ENCODE results near the gene PAQR6.

PAQR6 gene

DNA sequence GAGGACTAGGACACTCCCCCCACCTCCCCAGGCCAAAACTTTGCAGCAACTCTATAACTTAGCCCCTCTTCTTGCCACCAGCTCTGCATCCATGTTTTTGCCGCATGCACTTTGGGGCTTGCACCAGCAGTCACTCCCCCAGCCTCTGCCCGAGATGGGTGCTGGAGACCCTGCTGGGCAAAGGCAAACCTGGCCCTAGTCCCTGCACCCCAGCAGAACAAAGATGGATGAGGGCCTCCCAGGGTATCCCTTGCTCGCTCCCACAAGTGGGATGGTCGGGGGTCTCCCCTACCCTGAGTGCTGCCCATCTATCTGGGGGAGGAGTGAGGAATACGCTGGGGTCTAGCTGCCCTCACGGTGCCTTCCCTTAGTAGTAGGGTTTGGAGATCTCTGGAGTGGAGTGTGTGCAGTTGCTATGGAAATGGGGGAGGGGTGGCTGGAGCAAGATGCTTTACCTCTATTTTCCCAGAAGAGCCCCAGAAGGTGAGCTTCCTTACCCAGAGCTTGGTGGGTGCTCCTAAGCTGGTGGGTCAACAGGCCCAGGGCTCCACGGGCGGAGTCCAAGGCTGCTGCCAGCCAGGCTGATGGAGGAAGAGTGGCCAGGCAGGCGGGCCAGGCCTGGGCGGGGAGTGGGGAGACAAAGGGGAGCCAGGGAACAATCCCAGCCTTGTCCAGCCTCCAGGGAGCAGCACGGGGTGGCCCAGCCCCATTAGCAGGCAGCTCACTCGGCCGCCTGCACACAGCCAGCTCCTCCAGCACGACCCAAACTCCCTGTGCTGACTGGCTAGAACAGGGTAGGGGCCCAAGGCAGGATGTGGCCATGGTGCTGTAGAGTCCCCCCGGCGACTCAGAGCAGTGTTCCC lies at the start of gene PAQR6:
TSS of gene PAQR6 (minus strand) at position 597 of the 863 bp plus-strand sequence. CDS start 1,325 bp downstream, outside the sequence.
- Histone ChIP-seq H3K27me3 (ENCODE audit: insufficient read depth, low read length) (peaks cover 15% of the 10 kb centered on the region; the same call in 1 of the 2 replicates), H3K9ac (ENCODE audit: low read depth, low read length) (peak within 1 kb of the TSS; percentile 37), H3K9me3 (ENCODE audit: insufficient read depth, low read depth, low read length) (no peaks in the 10 kb centered on the region), H3K27ac (ENCODE audit: low read length) (no peak within 1 kb of the TSS), H3K4me3 (ENCODE audit: low read length) (no peak within 1 kb of the TSS), H3K36me3 (ENCODE audit: insufficient read depth, low read depth, low read length) (peaks cover 41% of the 10 kb centered on the region), H3K4me1 (ENCODE audit: insufficient read depth, low read length) (peaks cover 7% of the 10 kb centered on the region)

GRCh38 chr1:156295391-156295947 lies 47.6 kb upstream of the PAQR6 start, which contains the start of gene GLMP:
TSS of gene GLMP (minus strand) at chr1:156295679. CDS start at chr1:156295645, 34 bp downstream.
- Histone ChIP-seq H3K4me1 (ENCODE audit: insufficient read depth, low read length) (peaks cover 4% of the 10 kb centered on the region; the same call in 1 of the 2 replicates), H3K9ac (ENCODE audit: low read depth, low read length) (peak within 1 kb of the TSS; percentile 81), H3K9me3 (ENCODE audit: insufficient read depth, low read depth, low read length) (no peaks in the 10 kb centered on the region), H3K27ac (ENCODE audit: low read length) (no peak within 1 kb of the TSS), H3K27me3 (ENCODE audit: insufficient read depth, low read length) (no peaks in the 10 kb centered on the region), H3K36me3 (ENCODE audit: insufficient read depth, low read depth, low read length) (peaks cover 4% of the 10 kb centered on the region; the same call in 1 of the 2 replicates), H3K4me3 (ENCODE audit: low read length) (peak within 1 kb of the TSS; percentile 82)

DNA sequence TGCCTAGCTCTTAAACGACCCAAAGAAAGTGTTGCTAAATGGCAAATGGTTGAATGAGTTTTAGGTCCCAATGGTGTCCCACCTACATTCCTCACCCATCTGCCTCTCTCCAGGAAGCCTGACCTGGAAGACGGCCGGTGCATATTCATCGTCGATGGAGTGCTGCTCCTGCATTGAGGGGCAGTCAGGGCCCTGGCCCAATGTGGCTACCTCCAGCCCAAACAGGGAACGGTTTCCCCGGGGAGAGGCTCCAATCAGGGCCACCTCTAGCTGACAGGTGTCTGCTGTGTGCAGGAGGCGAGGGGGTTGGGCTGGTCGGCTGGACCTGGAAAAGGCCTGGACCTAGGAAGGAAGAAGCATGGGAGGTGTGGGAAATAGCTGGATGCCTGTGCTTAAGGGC lies 46.0 kb upstream of the PAQR6 start:
- H3K27ac ChIP-seq (ENCODE audit: low read length), result no peak overlapping the region
- H3K4me3 ChIP-seq (ENCODE audit: low read length), result no peak overlapping the region
- H3K27me3 ChIP-seq (ENCODE audit: insufficient read depth, low read length), result no peaks in the 10 kb centered on the region
- no peak overlapping the region for H3K9ac ChIP-seq (ENCODE audit: low read depth, low read length)
- peaks cover 5% of the 10 kb centered on the region; the same call in 1 of the 2 replicates for H3K36me3 ChIP-seq (ENCODE audit: insufficient read depth, low read depth, low read length)
- peaks cover 4% of the 10 kb centered on the region; the same call in 1 of the 2 replicates for H3K4me1 ChIP-seq (ENCODE audit: insufficient read depth, low read length)
- no peaks in the 10 kb centered on the region for H3K9me3 ChIP-seq (ENCODE audit: insufficient read depth, low read depth, low read length)

DNA sequence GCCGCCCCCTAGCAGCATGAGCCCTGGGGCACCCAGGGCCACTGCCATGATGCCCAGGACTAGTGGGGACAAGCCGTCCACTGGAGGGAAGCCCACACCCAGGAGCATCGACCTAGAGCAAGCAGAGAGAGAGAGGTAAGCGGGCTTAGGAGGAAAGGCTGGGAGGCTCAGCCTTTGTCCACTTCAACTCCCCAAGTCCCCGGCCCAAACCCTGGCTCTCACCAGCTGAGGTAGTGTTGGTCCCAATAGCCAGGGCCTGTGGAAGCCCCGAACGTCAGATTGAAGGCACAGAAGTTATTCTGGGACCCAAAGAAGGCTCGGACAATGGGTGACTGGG lies 45.2 kb upstream of the PAQR6 start:
- peaks cover 9% of the 10 kb centered on the region; the same call in 1 of the 2 replicates for H3K36me3 ChIP-seq (ENCODE audit: insufficient read depth, low read depth, low read length)
- no peak overlapping the region for H3K27ac ChIP-seq (ENCODE audit: low read length)
- peaks cover 4% of the 10 kb centered on the region; the same call in 1 of the 2 replicates for H3K4me1 ChIP-seq (ENCODE audit: insufficient read depth, low read length)
- no peaks in the 10 kb centered on the region for H3K9me3 ChIP-seq (ENCODE audit: insufficient read depth, low read depth, low read length)
- no peak overlapping the region for H3K4me3 ChIP-seq (ENCODE audit: low read length)
- no peak overlapping the region for H3K9ac ChIP-seq (ENCODE audit: low read depth, low read length)
- no peaks in the 10 kb centered on the region for H3K27me3 ChIP-seq (ENCODE audit: insufficient read depth, low read length)

- Histone ChIP-seq H3K4me1 (ENCODE audit: insufficient read depth, low read length) (peaks cover 4% of the 10 kb centered on the region; the same call in 1 of the 2 replicates), H3K4me3 (ENCODE audit: low read length) (peak overlapping the region; percentile 86), H3K9ac (ENCODE audit: low read depth, low read length) (peak overlapping the region; percentile 76), H3K27me3 (ENCODE audit: insufficient read depth, low read length) (no peaks in the 10 kb centered on the region), H3K9me3 (ENCODE audit: insufficient read depth, low read depth, low read length) (no peaks in the 10 kb centered on the region), H3K27ac (ENCODE audit: low read length) (peak overlapping the region; percentile 28), H3K36me3 (ENCODE audit: insufficient read depth, low read depth, low read length) (peaks cover 9% of the 10 kb centered on the region; the same call in 1 of the 2 replicates)
These were observed 43.6 kb upstream of the PAQR6 start for GRCh38 chr1:156291226-156292061.

DNA sequence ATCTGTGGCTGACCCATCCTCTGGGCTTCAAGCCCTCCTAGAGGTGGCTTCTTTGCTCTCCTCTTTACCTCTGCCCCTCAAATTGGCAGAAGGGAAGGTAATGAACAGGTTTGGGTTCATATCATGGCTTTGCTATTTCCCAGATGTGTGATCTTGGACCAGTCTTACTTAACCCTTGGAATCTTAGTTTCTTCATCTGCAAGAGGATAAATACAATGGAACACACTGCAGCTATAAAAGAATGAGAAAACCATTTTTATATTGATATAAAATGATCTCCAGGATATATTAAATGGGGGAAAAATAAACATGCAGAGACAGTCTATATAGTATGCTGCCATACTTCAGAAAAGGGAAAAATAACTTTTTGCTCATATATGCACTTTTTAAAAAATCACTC lies 42.0 kb upstream of the PAQR6 start:
- H3K9me3 ChIP-seq (ENCODE audit: insufficient read depth, low read depth, low read length), result no peaks in the 10 kb centered on the region
- H3K4me1 ChIP-seq (ENCODE audit: insufficient read depth, low read length), result peaks cover 4% of the 10 kb centered on the region; the same call in 1 of the 2 replicates
- no peak overlapping the region for H3K9ac ChIP-seq (ENCODE audit: low read depth, low read length)
- no peak overlapping the region for H3K27ac ChIP-seq (ENCODE audit: low read length)
- H3K27me3 ChIP-seq (ENCODE audit: insufficient read depth, low read length), result no peaks in the 10 kb centered on the region
- H3K36me3 ChIP-seq (ENCODE audit: insufficient read depth, low read depth, low read length), result peaks cover 9% of the 10 kb centered on the region; the same call in 1 of the 2 replicates
- H3K4me3 ChIP-seq (ENCODE audit: low read length), result no peak overlapping the region

- no peak overlapping the region for H3K27ac ChIP-seq (ENCODE audit: low read length)
- no peaks in the 10 kb centered on the region for H3K9me3 ChIP-seq (ENCODE audit: insufficient read depth, low read depth, low read length)
- H3K4me1 ChIP-seq (ENCODE audit: insufficient read depth, low read length), result peaks cover 12% of the 10 kb centered on the region
- 0 out of 2 replicates have a peak, but pooled peaks cover 6% of the 10 kb centered on the region for H3K36me3 ChIP-seq (ENCODE audit: insufficient read depth, low read depth, low read length)
- H3K4me3 ChIP-seq (ENCODE audit: low read length), result no peak overlapping the region
- H3K27me3 ChIP-seq (ENCODE audit: insufficient read depth, low read length), result no peaks in the 10 kb centered on the region
- no peak overlapping the region for H3K9ac ChIP-seq (ENCODE audit: low read depth, low read length)
These were observed 38.2 kb upstream of the PAQR6 start for GRCh38 chr1:156286061-156286460.

GRCh38 chr1:156285437-156285836 lies 37.6 kb upstream of the PAQR6 start:
- H3K4me1 ChIP-seq (ENCODE audit: insufficient read depth, low read length), result peaks cover 14% of the 10 kb centered on the region
- 0 out of 2 replicates have a peak, but pooled peaks cover 8% of the 10 kb centered on the region for H3K36me3 ChIP-seq (ENCODE audit: insufficient read depth, low read depth, low read length)
- H3K27me3 ChIP-seq (ENCODE audit: insufficient read depth, low read length), result no peaks in the 10 kb centered on the region
- no peak overlapping the region for H3K4me3 ChIP-seq (ENCODE audit: low read length)
- H3K9me3 ChIP-seq (ENCODE audit: insufficient read depth, low read depth, low read length), result no peaks in the 10 kb centered on the region
- H3K27ac ChIP-seq (ENCODE audit: low read length), result no peak overlapping the region
- H3K9ac ChIP-seq (ENCODE audit: low read depth, low read length), result no peak overlapping the region

DNA sequence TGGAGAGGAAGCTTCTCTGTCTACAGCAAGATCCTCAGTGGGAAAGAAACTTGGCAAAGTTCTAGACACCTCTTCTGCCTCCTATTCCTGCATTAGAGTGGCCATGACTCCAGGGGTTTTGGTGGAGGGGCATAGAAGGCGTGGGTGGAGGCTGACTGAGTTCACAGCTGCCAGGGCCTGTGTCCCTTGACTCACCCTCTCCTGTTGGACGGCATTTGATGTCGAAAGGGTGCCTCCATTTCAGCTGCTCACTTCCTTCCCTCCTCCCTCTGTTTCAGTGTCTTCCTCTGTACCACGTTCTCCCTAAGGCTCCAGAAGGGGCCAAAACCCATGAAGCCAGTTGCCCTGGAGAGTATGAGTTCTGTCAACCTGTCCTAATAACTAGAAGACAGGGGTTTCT lies 36.9 kb upstream of the PAQR6 start:
- H3K27ac ChIP-seq (ENCODE audit: low read length), result no peak overlapping the region
- peaks cover 13% of the 10 kb centered on the region; the same call in 1 of the 2 replicates for H3K36me3 ChIP-seq (ENCODE audit: insufficient read depth, low read depth, low read length)
- no peaks in the 10 kb centered on the region for H3K9me3 ChIP-seq (ENCODE audit: insufficient read depth, low read depth, low read length)
- H3K27me3 ChIP-seq (ENCODE audit: insufficient read depth, low read length), result no peaks in the 10 kb centered on the region
- peaks cover 14% of the 10 kb centered on the region for H3K4me1 ChIP-seq (ENCODE audit: insufficient read depth, low read length)
- no peak overlapping the region for H3K4me3 ChIP-seq (ENCODE audit: low read length)
- H3K9ac ChIP-seq (ENCODE audit: low read depth, low read length), result no peak overlapping the region

GRCh38 chr1:156284112-156284511 lies 36.3 kb upstream of the PAQR6 start, which contains the start of gene TMEM79:
TSS of gene TMEM79 (plus strand) at chr1:156284325. CDS start at chr1:156285227, 902 bp downstream.
- H3K27ac ChIP-seq (ENCODE audit: low read length), result peak within 1 kb of the TSS; percentile 92

GRCh38 chr1:156283521-156283920 lies 35.7 kb upstream of the PAQR6 start:
- Histone ChIP-seq H3K4me1 (ENCODE audit: insufficient read depth, low read length) (peaks cover 14% of the 10 kb centered on the region), H3K27me3 (ENCODE audit: insufficient read depth, low read length) (no peaks in the 10 kb centered on the region), H3K36me3 (ENCODE audit: insufficient read depth, low read depth, low read length) (peaks cover 21% of the 10 kb centered on the region), H3K9me3 (ENCODE audit: insufficient read depth, low read depth, low read length) (no peaks in the 10 kb centered on the region), H3K9ac (ENCODE audit: low read depth, low read length) (peak overlapping the region; percentile 93), H3K4me3 (ENCODE audit: low read length) (peak overlapping the region; percentile 89), H3K27ac (ENCODE audit: low read length) (peak overlapping the region; percentile 92)

More at GRCh38 chr1:156284112-156284511, 36.3 kb upstream of the PAQR6 start, which contains the start of gene TMEM79:
- H3K9ac ChIP-seq (ENCODE audit: low read depth, low read length), result peak within 1 kb of the TSS; percentile 93
- peaks cover 14% of the 10 kb centered on the region for H3K4me1 ChIP-seq (ENCODE audit: insufficient read depth, low read length)
- no peaks in the 10 kb centered on the region for H3K27me3 ChIP-seq (ENCODE audit: insufficient read depth, low read length)
- H3K4me3 ChIP-seq (ENCODE audit: low read length), result peak within 1 kb of the TSS; percentile 89
- no peaks in the 10 kb centered on the region for H3K9me3 ChIP-seq (ENCODE audit: insufficient read depth, low read depth, low read length)
- H3K36me3 ChIP-seq (ENCODE audit: insufficient read depth, low read depth, low read length), result peaks cover 19% of the 10 kb centered on the region

All from iPS-20b (cell line).